ENCODE measurements around the gene FBXW9. TPM values are rescaled to one million over a fixed set of nuclear protein-coding genes. Genes with fewer than 3 reads are reported as not detected.

The FBXW9 gene
- total RNA-seq, 1 experiment from 2014 or later = 14.0 TPM

- ChIA-PET CTCF (interaction anchor here (1.2 to 3.0 kb wide), 3 partner anchors 10 to 124 kb away, joined by 4 to 17 read pairs (median 6); partner anchors contain the start of gene TRIR), POLR2A (interaction anchor here (1.5 to 3.9 kb wide), 3 partner anchors 10 to 68 kb away, joined by 8 to 32 read pairs (median 23); partner anchors contain the start of genes DHPS and JUNB), RAD21 (ENCODE audit: low non-redundant PET in 1 of 2, low total read pairs in 2 of 2, uncharacterized antibody in 2 of 2, unreplicated experiment in 2 of 2) (interaction anchor here in 1 of 2 experiments (0.6 kb wide), 1 partner anchor 146 kb away, joined by 4 read pairs; no protein-coding TSS in a partner anchor)
- intact Hi-C loops (cut with micrococcal nuclease) = no loop called here
- BruUV-seq (replicated peaks) = no TSS peak
- Histone ChIP-seq H3K4me3 (replicated peaks in 1 of 2; ENCODE audit: low read depth in 1 of 2, low read length in 2 of 2) (peak within 1 kb of the TSS; percentile 82 to 93), H2AFZ (ENCODE audit: low read depth, low read length, poor library complexity, severe bottlenecking) (no peak within 1 kb of the TSS), H3K27ac (ENCODE audit: low read depth, low read length) (peak within 1 kb of the TSS; percentile 88), H3K9me3 (ENCODE audit: control insufficient read depth in 1 of 2, insufficient read depth in 1 of 2, low read depth in 1 of 2, low read length in 2 of 2) (no peaks in the 10 kb centered on the region), H3K9ac (ENCODE audit: low read length) (peak within 1 kb of the TSS; percentile 93), H3K79me2 (ENCODE audit: insufficient read depth, low read length) (peaks cover 48% of the 10 kb centered on the region), H3K9me2 (ENCODE audit: insufficient read depth) (no peaks in the 10 kb centered on the region), H3K27me3 (ENCODE audit: insufficient read depth, low read length) (no peaks in the 10 kb centered on the region), H3K36me3 (ENCODE audit: control insufficient read depth in 1 of 2, insufficient read depth in 2 of 2, low read length in 2 of 2) (peaks cover 8 to 19% of the 10 kb centered on the region in 2 experiments; a peak in 3 of 4 replicates), H4K20me1 (ENCODE audit: insufficient read depth) (no peaks in the 10 kb centered on the region), H3K4me1 (ENCODE audit: control insufficient read depth in 1 of 2, insufficient read depth in 2 of 2, low read length in 2 of 2) (peaks cover 0 to 38% of the 10 kb centered on the region in 2 experiments; a peak in 3 of 4 replicates), H3K4me2 (ENCODE audit: low read length) (peak within 1 kb of the TSS; percentile 78)
- TF ChIP-seq MAX (IDR thresholded peaks at IDR 0.05) (peak; percentile 89), ZBTB33 (IDR thresholded peaks at IDR 0.05; ENCODE audit: extremely low read depth, insufficient replicate concordance, low read length) (no peak), EGR1 (IDR thresholded peaks at IDR 0.05; ENCODE audit: low read depth) (no peak), ZNF274 (IDR thresholded peaks at IDR 0.05; ENCODE audit: low read depth, low read length) (no peak), ATF3 (IDR thresholded peaks at IDR 0.05) (no peak)
- ATAC-seq (peak; percentile 35), DNase-seq (ENCODE audit: low read depth, low spot score) (peak; percentile 24)
Measured at GRCh38 chr19:12723641-12724426, 27.4 kb upstream of the FBXW9 start, which contains the start of gene TNPO2. TNPO2 (minus strand) TSS chr19:12723932; CDS start chr19:12720977, 2,955 bp downstream.
